A673 (cell line): ENCODE results near the gene LGALS9B.
"Not testable (repeated sequence)": the region's sequence is repeated elsewhere in the genome, so short reads cannot be mapped to it uniquely, and the experiment has no call there.

Source experiments
- EZH2 ChIP-seq: fragments of 200-600 bp; sonication (generic); IDR thresholded peaks from 2 replicates; pipeline ENCODE4 v1.6.1; 2017; ENCODE audit warnings: borderline replicate concordance, low read depth, mild to moderate bottlenecking, mixed read lengths, antibody characterized with exemption, low read length; ENCODE audit not compliant: poor library complexity, severe bottlenecking
- TF ChIP-seq, protein P1 (sequence below): fragments of 300-800, 200-600 bp; sonication (generic); conservative IDR thresholded peaks from 2 replicates; pipeline ENCODE4 v1.5.1; 2017; ENCODE audit warnings: low read depth, mild to moderate bottlenecking, antibody characterized with exemption, low read length, moderate library complexity, mixed read lengths

DNA sequence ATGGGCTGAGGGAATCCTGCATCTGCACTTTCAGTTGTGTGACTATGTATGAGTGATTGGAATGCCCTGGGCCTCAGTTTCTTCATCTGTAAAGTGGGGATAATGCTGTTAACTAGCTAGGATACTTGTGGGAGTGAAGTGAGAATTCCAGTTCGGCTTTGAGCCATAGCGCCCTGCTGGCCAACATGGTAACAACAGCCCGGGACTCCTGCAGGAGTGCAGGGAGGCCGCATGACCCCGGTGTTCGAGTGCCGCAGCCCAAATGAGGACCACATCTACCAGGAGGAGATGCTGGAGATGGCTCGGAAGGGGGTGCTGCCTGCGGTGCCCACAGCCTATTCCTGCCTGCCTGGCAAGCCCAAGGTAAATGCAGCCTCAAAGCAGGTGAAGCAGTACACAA is 23.7 kb downstream of the LGALS9B start:
- TF ChIP-seq, protein P1, sequence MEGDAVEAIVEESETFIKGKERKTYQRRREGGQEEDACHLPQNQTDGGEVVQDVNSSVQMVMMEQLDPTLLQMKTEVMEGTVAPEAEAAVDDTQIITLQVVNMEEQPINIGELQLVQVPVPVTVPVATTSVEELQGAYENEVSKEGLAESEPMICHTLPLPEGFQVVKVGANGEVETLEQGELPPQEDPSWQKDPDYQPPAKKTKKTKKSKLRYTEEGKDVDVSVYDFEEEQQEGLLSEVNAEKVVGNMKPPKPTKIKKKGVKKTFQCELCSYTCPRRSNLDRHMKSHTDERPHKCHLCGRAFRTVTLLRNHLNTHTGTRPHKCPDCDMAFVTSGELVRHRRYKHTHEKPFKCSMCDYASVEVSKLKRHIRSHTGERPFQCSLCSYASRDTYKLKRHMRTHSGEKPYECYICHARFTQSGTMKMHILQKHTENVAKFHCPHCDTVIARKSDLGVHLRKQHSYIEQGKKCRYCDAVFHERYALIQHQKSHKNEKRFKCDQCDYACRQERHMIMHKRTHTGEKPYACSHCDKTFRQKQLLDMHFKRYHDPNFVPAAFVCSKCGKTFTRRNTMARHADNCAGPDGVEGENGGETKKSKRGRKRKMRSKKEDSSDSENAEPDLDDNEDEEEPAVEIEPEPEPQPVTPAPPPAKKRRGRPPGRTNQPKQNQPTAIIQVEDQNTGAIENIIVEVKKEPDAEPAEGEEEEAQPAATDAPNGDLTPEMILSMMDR = not testable (repeated sequence)
- TF ChIP-seq EZH2 = not testable (repeated sequence)
